NCI-H460 (cell line): Measurements from ENCODE around the gene ADAT1. TPM values are rescaled to one million over a fixed set of nuclear protein-coding genes. Genes with fewer than 3 reads are reported as not detected.

Experiments
- DNase-seq: peaks from one replicate; pipeline ENCODE4 v3.0.0-alpha.2; 2016; ENCODE audit warnings: low read depth; ENCODE audit errors: extremely low read depth
- total RNA-seq: library from RNA; depleted of rRNA; stranded (reverse); fragments of >200 nt; shearing (Covaris generic); gene quantifications from 2 replicates; pipeline ENCODE4 v1.2.3, GENCODE V29; 2014

Gene ADAT1
- total RNA-seq, 1 experiment from 2014 or later = 28.9 TPM

- DNase-seq = no peak
Measured at GRCh38 chr16:75578725-75579124, 44.4 kb downstream of the ADAT1 start.

GRCh38 chr16:75578212-75578611 lies 44.9 kb downstream of the ADAT1 start:
- DNase-seq = no peak

- DNase-seq = no peak
Measured at GRCh38 chr16:75576384-75576811, 46.7 kb downstream of the ADAT1 start.

- DNase-seq = no peak
Measured at GRCh38 chr16:75575958-75576357, 47.1 kb downstream of the ADAT1 start.

- no peak for DNase-seq
Measured at GRCh38 chr16:75573955-75574354, 49.1 kb downstream of the ADAT1 start.

GRCh38 chr16:75572864-75573542 lies 50.1 kb downstream of the ADAT1 start:
- DNase-seq = no peak

- no peak for DNase-seq
Measured at GRCh38 chr16:75570396-75571065, 52.5 kb downstream of the ADAT1 start.

GRCh38 chr16:75567911-75568310 lies 55.2 kb downstream of the ADAT1 start:
- no peak for DNase-seq

GRCh38 chr16:75566758-75567255 lies 56.3 kb downstream of the ADAT1 start:
- DNase-seq = no peak

GRCh38 chr16:75566040-75566757 lies 56.9 kb downstream of the ADAT1 start, which contains the start of gene GABARAPL2:
GABARAPL2 (plus strand) TSS chr16:75566379; CDS start chr16:75566487, 108 bp downstream.
- DNase-seq = peak; percentile 56

- no peak for DNase-seq
Measured at GRCh38 chr16:75565640-75566039, 57.4 kb downstream of the ADAT1 start.

GRCh38 chr16:75559564-75560372 lies 63.3 kb downstream of the ADAT1 start:
- DNase-seq = no peak

- DNase-seq = no peak
Measured at GRCh38 chr16:75558846-75559401, 64.2 kb downstream of the ADAT1 start.

GRCh38 chr16:75556431-75556950 lies 66.6 kb downstream of the ADAT1 start:
- no peak for DNase-seq

- peak; percentile 87 for DNase-seq
Measured at GRCh38 chr16:75555707-75556430, 67.2 kb downstream of the ADAT1 start, which contains the start of gene TMEM231. TMEM231 (minus strand) TSS chr16:75556252; CDS start chr16:75556209, 43 bp downstream.

GRCh38 chr16:75555213-75555706 lies 67.8 kb downstream of the ADAT1 start:
- DNase-seq = peak; percentile 88

- DNase-seq = no peak
Measured at GRCh38 chr16:75552951-75553350, 70.1 kb downstream of the ADAT1 start.

GRCh38 chr16:75550211-75550662 lies 72.8 kb downstream of the ADAT1 start:
- DNase-seq = no peak
